ENCODE data around the gene ZNF469.

GRCh38 chr16:88392616-88393015 lies 9.9 kb downstream of the ZNF469 start:
- TF ChIP-seq POLR2A (IDR thresholded peaks at IDR 0.05) (no peak), POLR2AphosphoS5 (IDR thresholded peaks at IDR 0.05) (no peak)
- TF ChIP-seq, protein P1, sequence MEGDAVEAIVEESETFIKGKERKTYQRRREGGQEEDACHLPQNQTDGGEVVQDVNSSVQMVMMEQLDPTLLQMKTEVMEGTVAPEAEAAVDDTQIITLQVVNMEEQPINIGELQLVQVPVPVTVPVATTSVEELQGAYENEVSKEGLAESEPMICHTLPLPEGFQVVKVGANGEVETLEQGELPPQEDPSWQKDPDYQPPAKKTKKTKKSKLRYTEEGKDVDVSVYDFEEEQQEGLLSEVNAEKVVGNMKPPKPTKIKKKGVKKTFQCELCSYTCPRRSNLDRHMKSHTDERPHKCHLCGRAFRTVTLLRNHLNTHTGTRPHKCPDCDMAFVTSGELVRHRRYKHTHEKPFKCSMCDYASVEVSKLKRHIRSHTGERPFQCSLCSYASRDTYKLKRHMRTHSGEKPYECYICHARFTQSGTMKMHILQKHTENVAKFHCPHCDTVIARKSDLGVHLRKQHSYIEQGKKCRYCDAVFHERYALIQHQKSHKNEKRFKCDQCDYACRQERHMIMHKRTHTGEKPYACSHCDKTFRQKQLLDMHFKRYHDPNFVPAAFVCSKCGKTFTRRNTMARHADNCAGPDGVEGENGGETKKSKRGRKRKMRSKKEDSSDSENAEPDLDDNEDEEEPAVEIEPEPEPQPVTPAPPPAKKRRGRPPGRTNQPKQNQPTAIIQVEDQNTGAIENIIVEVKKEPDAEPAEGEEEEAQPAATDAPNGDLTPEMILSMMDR (IDR thresholded peaks at IDR 0.05), result no peak

All from suprapubic skin (tissue), 4 donors.